Epidermal melanocyte (primary cell): ENCODE results near the gene DLX4.

Source experiments
- DNase-seq: peaks from one replicate; pipeline ENCODE4 v3.0.0; 2011; ENCODE audit warnings: low spot score; ENCODE audit not compliant: insufficient read length

DLX4 gene

GRCh38 chr17:49968405-49969133, 421 bp upstream of the DLX4 start:
- no peak for DNase-seq

GRCh38 chr17:49969795-49970389, 902 bp downstream of the DLX4 start:
- no peak for DNase-seq

GRCh38 chr17:49970498-49970897, 1.5 kb downstream of the DLX4 start:
- DNase-seq = no peak

DNA sequence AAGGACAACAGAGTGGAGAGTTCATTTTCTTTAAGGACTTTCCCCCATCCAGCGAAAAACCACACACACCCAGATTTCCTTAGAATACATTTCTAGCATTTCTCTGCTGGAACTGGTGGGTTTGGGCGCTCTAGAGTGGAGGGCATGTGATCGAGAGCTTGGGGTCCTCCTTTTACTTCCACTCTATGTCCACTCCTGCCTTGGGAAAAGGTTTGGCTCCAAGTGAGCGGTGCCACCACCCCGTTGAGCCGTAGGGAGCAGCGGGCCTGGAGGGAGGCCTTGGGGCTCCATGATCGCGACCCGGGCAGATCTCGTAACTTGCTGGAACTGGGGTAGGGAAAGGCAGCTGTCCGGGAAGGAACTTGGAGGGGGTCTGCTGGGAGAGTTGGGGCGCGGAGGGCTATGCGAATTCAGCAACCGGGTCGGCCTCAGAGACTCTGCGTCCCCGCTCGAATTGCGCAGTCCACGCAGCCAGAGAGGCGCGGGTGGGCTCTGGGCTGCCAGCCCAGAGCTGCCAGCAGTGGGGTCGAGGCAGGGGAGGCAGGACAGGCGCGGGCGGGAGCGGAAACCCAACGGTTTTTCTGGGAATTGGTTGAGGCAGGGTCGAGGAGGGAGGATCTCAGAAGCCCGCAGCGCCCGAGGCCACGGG, 2.3 kb downstream of the DLX4 start:
- no peak for DNase-seq

- DNase-seq = no peak
Measured at GRCh38 chr17:49971848-49972485, 3.0 kb downstream of the DLX4 start.

DNA sequence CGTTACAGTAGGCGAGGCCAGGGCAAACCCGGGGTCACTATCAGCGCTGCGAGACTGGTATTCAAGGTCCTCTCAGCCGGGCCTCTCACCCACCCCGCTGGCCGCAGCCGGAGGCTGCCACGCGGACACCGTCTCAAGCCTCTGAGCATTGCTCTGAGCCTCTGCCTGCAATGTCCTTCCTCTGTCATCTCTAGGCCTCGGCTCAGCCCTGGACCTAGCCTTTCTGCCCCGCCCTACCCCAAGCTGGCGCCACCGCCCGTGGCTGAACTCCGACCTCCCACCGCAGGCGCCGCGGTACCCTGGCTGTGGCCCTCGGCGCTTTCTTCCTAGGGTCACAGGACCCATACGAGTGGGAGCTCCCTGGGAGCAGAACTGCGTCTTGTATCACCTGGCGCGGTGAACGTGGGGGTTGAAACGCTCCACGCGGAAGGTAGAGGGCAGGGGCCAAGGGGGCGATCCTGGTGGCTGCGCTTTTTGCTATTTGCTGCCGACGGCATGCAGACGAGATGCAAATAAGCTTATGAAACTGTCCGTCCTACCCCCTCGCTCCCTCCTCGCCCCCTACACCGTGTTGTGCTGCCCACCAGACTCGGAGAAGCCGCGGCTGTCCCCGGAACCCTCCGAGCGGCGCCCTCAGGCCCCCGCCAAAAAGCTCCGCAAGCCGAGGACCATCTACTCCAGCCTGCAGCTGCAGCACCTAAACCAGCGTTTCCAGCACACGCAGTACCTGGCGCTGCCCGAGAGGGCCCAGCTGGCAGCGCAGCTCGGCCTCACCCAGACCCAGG, 3.7 kb downstream of the DLX4 start:
- DNase-seq = no peak

DNA sequence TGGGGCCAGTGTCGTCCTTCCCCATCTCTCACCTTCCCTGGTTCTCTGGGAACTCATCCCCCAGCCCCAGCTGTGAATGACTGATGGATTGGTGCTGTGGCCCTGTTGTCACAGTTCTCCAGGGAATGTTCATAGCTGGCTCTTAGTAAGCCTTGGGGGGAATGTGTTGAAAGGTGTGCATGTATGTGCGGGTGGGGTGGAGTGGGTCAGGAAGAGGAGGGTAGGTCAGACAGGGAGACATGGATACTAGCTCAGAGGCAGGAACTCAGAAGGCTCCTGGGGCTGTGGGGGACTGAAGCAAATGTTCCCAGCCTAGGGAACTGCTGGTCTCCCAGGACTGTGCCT, 4.3 kb downstream of the DLX4 start:
- DNase-seq = no peak

- no peak for DNase-seq
Measured at GRCh38 chr17:49975531-49975930, 6.5 kb downstream of the DLX4 start.

DNA sequence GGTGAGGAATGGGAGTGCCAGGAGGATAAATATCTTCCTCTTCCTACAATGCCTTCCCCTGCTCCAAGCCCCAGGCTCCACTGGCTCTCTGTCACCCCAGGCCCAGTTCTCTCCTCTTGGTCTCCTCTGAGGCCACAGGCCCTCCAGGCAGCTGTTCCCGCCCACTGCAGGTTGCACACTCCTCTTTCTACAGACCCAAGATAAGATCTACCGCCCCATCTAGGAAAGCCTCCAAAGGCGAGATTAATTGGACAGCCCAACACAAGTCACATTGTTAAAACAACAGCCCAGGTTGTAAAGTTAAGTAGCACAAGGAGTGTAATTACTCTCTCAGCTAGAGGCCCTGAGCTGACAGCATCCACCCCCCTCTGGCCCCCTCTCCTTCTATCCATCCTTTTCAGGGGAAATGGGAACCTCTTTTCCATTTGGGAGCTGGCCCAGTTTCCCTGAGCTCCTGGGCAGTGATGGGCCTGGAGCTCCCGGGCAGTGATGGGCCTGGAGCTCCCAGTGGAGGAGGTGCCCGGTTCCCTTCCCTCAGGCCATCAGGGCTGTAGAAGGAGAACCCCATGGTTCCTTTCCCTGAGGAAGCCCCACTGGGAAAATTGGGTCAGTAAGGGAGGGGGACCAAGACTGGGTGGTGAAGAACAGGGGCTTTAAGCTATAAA, 7.3 kb downstream of the DLX4 start:
- no peak for DNase-seq

DNA sequence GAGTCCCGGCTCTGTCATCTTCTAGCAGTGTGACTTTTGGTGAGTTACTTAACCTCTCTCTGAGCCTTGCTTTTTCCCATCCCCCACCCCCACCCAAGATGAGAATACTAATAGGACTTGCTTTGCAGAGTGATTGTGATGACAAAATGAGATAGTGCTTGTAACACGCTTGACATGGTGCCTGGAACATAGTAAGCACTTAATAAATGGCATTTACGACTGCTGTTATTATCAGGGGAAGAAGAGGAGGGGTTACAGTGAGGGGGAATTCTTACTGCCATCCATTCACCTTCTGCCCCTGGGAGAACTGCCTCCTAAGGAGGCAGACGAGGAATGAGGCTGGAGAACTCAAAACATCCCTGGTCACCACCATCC, 7.8 kb downstream of the DLX4 start:
- no peak for DNase-seq

- DNase-seq = no peak
Measured at GRCh38 chr17:49977463-49978389, 8.7 kb downstream of the DLX4 start.

DNA sequence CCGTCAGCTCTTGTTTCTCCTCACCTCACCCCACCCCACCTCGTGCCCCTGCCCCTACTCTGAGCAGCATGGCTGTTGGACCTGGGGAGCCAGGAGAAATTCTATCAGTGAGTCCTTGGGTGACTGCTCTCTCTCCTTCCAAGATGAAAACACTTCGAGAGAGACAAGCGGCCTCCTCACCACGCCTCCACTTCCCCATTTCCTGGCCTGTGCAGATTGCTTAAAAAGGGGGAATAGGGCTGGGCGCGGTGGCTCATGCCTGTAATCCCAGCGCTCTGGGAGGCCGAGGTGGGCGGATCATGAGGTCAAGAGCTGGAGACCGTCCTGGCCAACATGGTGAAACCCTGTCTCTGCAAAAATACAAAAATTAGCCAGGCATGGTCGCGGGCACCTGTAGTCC, 9.5 kb downstream of the DLX4 start:
- no peak for DNase-seq

DNA sequence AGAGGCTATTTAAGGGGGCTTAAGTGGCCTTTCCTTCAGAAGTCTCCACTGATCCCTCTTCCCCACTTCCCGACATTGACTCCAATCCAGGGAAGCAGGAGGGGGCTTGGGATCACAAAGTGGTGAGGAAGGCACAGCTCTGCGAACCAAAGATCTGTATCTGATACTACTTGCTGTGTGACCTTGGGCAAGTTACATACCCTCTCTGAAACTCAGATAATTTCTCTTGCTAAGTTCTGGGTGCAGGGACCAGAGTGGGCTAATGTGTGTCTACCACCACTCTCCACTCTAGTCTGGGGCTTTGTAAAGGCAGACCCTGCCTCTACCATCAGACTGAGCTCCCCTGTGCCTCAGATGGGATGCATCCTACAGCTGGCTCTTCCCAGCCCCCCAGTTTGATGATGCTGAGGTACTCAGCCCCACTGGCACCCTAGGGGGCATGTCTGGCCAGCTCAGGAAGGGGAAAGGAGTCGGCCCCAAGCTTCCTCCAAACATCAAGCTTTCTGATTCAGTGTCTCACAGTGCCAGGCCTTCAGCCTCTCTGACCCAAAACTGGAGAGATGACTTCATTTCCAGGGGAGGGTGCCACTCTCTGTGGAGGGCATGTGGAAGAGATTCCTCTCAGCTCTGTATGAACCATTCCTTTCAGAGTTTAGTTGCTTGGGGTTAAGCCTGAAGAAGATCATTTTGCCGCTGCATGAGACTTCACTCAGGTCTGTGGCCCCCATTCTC, 10.9 kb downstream of the DLX4 start:
- DNase-seq = no peak

DNA sequence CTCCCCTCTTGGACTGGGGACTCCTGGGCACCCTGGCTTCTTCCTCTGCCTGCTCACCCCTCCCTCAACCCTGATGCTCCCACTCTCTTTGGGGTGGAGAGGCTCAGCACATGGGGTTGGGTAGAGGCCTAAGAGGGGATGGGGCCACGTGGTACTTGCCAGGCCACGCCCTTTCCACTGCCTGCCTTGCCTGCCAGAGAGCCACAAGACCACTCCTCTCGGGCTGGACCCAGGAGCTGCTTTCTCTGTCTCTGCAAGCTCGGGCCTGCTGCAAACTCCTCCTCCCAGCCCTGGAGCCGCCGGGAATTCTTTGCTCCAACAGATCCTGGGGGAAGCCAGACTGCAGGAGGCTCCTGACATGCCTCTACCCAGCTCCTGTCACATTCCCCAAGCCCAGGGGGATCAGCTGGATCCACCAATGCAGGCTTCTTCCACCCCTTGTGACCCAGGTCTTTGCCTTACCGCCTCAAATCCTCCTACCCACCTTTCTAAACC, 11.8 kb downstream of the DLX4 start:
- no peak for DNase-seq

GRCh38 chr17:49984283-49984682, 15.3 kb downstream of the DLX4 start:
- DNase-seq = no peak

GRCh38 chr17:49984776-49985175, 15.8 kb downstream of the DLX4 start:
- DNase-seq = no peak

DNA sequence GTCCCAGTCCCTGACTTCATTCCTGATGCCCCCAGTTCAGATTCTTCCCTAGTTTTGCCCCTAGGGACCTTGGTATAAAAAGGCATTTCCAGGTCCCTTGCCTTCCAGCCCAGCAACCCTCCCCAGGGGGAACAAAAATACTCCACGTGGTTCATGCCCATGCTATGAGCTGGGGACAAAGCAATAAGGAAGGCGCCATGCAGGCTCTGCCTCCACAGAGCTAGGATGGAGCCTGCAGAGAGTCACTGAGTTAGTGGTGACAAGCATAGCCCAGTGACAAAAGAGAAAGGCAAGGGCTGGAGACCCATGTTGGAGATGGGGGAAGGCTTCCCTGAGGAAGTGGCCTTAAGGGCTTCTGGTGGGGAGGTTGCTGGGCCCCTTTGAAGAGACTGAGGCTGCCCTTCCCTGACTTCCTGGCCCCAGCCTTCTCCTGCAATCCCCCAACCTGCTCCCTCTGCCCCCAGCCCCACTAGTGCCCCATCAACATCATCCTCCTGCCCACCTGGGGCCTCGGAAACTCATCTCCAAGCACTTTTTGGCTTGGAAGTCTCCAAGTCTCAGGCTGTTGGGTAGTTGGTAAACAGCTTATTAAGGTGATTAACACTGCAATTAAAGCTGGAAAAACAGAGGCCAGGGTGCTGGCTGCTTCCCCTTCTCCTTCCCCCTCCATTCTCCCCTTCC, 16.5 kb downstream of the DLX4 start:
- DNase-seq = peak; percentile 2

DNA sequence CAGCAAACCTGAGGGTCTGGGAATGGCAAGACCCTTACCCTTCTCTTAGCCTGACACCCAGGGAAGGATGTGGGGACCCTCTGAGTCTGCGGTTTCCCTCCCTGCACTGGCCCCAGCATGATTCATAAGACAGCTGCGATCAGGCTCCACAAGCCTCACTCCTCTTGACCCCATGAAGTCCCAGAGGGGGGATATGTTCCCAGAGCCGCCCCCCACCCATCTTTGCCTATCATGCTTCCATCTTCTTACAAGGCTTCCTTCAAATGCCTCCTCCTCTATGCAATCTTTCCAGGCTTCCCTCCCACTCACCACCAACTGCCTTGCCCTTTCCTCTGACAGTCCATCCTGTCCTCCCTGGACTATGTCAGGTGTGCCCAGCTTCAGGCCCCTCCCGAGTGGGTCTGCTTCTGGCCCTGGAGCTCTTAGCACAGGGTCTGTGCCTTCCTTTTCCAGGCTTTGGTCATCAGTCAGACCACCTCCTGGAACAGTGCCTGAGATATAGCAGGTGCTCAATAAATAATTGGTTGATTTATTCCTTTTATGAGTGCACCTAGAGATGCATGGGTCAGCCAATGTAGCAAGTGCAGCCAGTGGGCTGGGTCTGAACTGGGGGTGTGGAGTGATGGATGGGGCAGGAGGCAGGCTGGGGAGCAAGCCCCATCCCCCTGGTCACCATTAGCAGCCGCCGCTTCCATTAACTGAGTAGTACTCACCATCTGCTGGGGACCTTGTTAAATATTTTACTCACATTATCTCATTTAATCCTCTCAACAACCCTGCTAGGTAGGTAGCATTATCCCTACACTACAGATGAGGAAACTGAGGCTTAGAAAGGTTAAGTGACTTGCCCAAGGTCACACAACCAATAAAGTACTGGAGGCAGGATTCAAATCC, 17.7 kb downstream of the DLX4 start:
- DNase-seq = peak; percentile 5
